HG03097 (cell line): ENCODE results near the gene MKRN2.
"Not testable (repeated sequence)": the region's sequence is repeated elsewhere in the genome, so short reads cannot be mapped to it uniquely, and the experiment has no call there.

Experiments used
- ATAC-seq: cut with Tn5 transposase; IDR thresholded peaks from one replicate; pipeline ENCODE4 v1.9.1; 2021; ENCODE audit not compliant: unreplicated experiment, low FRiP score

Gene MKRN2

DNA sequence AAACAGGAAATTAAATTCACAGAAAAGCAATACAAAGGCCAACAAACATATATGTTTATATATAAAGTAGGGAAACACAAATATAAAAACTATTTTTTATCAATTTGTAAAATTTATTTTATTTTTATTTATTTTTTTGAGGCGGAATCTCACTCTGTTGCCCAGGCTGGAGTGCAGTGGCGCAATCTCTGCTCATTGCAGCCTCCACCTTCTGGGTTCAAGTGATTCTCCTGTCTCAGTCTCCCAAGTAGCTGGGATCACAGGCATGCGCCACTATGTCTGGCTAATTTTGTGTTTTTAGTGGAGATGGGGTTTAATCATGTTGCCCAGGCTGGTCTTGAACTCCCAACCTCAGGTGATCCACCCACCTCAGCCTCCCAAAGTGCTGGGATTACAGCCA is 68.1 kb downstream of the MKRN2 start:
- not testable (repeated sequence) for ATAC-seq

DNA sequence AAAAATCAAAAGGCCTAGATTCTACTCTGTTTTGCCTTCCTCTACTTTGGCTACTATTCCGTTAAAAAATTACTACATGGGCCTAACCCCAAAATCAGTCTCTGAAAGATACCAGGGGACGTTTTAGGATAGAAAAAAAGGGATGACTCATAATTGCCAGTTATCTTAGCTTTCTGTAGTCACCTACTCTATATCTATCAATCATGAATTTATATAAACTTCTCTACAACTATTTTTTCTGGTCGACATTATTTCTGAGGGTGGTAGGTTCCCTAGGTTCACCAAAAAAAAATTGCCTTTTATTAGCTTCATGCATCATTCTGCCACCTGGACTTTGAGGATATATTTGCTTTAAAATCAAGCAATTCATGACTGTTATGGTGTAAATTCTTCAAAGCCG is 70.5 kb downstream of the MKRN2 start:
- ATAC-seq = no peak

DNA sequence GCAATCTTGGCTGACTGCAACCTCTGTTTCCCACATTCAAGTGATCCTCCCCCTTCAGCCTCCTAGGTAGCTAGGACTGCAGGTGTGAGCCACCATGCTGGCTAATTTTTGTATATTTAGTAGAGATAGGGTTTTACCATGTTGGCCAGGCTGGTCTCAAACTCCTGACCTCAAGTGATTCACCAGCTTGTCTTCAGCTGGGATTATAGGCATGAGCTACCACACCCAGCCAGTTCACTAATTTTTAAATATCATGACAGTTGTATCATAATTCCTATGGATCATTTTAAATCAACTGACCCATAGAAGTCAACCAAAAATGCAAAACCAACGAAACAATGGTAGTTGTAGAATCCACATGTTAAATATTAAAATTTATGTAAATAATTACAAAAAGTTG is 71.9 kb downstream of the MKRN2 start:
- ATAC-seq = no peak

DNA sequence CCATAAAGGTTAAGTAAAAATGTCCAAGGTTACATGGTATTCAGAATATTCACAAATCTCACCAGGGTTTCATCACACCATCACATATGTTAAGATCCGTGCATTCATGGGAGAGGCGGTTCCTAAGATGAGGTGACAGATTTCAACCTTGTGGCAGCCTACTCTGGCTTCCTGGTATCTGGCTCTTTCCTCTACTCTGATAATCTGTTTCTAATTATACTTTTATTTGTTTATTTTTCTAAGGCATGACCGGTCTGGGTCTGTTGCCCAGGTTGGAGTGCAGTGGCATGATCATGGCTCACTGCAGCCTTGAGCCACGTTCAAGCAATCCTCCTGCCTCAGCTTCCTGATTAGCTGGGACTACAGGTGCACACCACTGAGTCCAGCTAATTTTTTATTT is 72.7 kb downstream of the MKRN2 start:
- ATAC-seq = no peak

DNA sequence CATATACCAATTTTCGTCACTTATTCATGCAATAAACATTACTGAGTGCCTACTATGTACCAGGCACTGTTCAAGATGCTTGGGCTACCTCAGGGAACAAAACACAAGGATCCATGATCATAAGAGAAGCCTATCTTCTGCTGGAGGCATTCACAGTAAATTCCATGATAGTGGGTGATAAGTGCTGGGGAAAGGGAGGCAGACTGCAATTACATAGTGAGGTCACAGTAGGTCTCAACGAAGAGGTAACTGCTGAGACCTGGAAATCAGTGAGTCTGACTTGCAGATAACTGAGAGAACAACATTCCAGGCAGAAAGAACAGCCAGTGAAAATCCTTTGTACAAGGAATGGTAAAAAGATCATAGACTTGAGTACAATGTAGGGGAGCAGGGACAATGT is 73.4 kb downstream of the MKRN2 start:
- no peak for ATAC-seq

DNA sequence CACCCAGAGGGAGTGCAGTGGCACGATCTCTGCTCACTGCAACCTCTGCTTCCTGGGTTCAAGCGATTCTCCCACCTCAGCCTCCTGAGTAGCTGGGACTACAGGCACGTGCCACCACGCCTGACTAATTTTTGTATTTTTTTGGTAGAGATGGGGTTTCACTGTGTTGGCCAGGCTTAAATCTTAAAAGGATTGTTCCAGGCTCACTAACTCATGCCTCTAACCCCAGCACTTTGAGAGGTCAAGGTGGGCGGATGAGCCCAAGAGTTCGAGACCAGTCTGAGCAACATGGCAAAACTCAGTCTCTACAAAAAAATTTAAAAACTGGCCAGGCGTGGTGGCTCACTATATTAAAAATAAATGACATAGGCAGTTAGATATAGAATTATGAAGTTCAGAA is 74.0 kb downstream of the MKRN2 start:
- not testable (repeated sequence) for ATAC-seq

DNA sequence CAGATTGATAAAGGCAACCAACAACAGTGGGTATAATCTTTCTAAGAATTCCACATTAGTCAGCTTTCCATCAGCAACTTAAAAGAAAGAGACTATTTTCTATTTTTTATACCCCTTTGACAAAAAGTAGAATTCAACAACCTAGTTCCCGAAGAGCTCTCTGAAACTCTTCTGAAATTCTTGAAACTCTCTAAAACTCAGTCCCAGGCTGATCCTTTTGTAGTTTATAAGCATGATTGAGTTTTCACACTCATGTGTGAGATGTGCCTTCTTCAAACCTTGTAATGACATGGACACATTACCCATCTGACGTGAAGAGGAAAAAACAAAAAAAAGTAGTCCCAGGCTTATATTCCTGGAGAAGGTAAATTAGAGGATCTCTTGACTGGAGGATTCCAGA is 75.6 kb downstream of the MKRN2 start:
- no peak for ATAC-seq

DNA sequence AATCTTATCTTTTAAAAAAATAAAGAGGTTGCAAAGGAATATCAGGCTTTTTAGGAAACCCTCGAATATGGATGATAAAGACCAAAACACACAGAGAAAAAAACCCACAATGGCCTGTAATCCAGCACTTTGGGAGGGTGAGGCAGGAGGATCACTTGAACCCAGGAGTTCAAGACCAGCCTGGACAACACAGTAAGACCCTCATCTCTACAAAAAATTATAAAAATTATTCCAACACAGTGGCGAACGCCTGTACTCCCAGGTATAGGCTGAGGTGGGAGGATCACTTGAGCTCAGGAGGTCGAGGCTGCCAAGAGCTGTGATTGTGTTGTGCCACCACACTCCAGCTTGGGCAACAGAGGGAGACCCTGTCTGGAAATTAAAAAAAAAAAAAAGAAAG is 76.2 kb downstream of the MKRN2 start:
- no peak for ATAC-seq
